Memory B cell (primary cell): ENCODE results near the gene TRAK2.
"Not testable (repeated sequence)": the region's sequence is repeated elsewhere in the genome, so short reads cannot be mapped to it uniquely, and the experiment has no call there.

Experiments
- ATAC-seq: fragments of 150-1000 bp; cut with Tn5 transposase; 2 replicates; pipeline ENCODE4 v1.10.0; 2021; ENCODE audit warnings: low read depth, mild to moderate bottlenecking, moderate library complexity
- DNase-seq, 2 donors: peaks; one replicate each; pipeline ENCODE4 v3.0.0; 2022; ENCODE audit warnings: low spot score in 2 of 2
- H3K27ac Mint-ChIP-seq: one replicate; pipeline ENCODE4 v1.8.0; 2022; ENCODE audit warnings: mild to moderate bottlenecking, moderate library complexity, mixed read lengths
- H3K27me3 Mint-ChIP-seq: one replicate; pipeline ENCODE4 v1.8.0; 2022; ENCODE audit warnings: mixed read lengths
- H3K36me3 Mint-ChIP-seq: one replicate; pipeline ENCODE4 v1.8.0; 2022; ENCODE audit warnings: mild to moderate bottlenecking, mixed read lengths
- H3K4me1 Mint-ChIP-seq: one replicate; pipeline ENCODE4 v1.8.0; 2022; ENCODE audit warnings: mixed read lengths
- H3K4me3 Mint-ChIP-seq: one replicate; pipeline ENCODE4 v1.8.0; 2022; ENCODE audit warnings: mild to moderate bottlenecking, moderate library complexity, mixed read lengths
- H3K9me3 Mint-ChIP-seq: one replicate; pipeline ENCODE4 v1.8.0; 2022; ENCODE audit warnings: mixed read lengths

Gene TRAK2

GRCh38 chr2:201451292-201452057 lies at the start of gene TRAK2, which contains the start of gene STRADB:
TSS of gene TRAK2 (minus strand) at chr2:201451458. CDS start at chr2:201420507, 30,951 bp downstream.
TSS of gene STRADB (plus strand) at chr2:201451740. CDS start at chr2:201454841, 3,101 bp downstream.
- H3K27me3 Mint-ChIP-seq: no peaks in the 10 kb centered on the region
- H3K4me3 Mint-ChIP-seq: peak within 1 kb of the TSS; percentile 96
- peak; percentile 88 to 93 for DNase-seq
- peaks cover 10% of the 10 kb centered on the region for H3K4me1 Mint-ChIP-seq
- peaks cover 2% of the 10 kb centered on the region for H3K36me3 Mint-ChIP-seq
- ATAC-seq: peak; percentile 88
- no peaks in the 10 kb centered on the region for H3K9me3 Mint-ChIP-seq
- peak within 1 kb of the TSS; percentile 97 for H3K27ac Mint-ChIP-seq

- Mint-ChIP-seq H3K4me1 (no peaks in the 10 kb centered on the region), H3K9me3 (peaks cover 12% of the 10 kb centered on the region), H3K36me3 (peaks cover 11% of the 10 kb centered on the region), H3K27ac (no peak overlapping the region), H3K27me3 (peaks cover 7% of the 10 kb centered on the region), H3K4me3 (no peak overlapping the region)
- no peak for DNase-seq
- no peak for ATAC-seq
Observed at GRCh38 chr2:201500534-201500933, 49.3 kb upstream of the TRAK2 start.

- Mint-ChIP-seq H3K4me3 (no peak overlapping the region), H3K27me3 (peaks cover 6% of the 10 kb centered on the region), H3K36me3 (peaks cover 2% of the 10 kb centered on the region), H3K9me3 (peaks cover 1% of the 10 kb centered on the region), H3K27ac (no peak overlapping the region), H3K4me1 (no peaks in the 10 kb centered on the region)
- DNase-seq: no peak
- no peak for ATAC-seq
Observed at GRCh38 chr2:201496785-201497184, 45.5 kb upstream of the TRAK2 start.

- no peaks in the 10 kb centered on the region for H3K27me3 Mint-ChIP-seq
- no peaks in the 10 kb centered on the region for H3K36me3 Mint-ChIP-seq
- H3K4me3 Mint-ChIP-seq: no peak overlapping the region
- ATAC-seq (no peak), DNase-seq (no peak)
- no peak overlapping the region for H3K27ac Mint-ChIP-seq
- H3K9me3 Mint-ChIP-seq: no peaks in the 10 kb centered on the region
- no peaks in the 10 kb centered on the region for H3K4me1 Mint-ChIP-seq
Observed at GRCh38 chr2:201490291-201490690, 39.0 kb upstream of the TRAK2 start.

GRCh38 chr2:201484805-201485204 lies 33.5 kb upstream of the TRAK2 start:
- no peak for ATAC-seq

GRCh38 chr2:201483758-201484157 lies 32.5 kb upstream of the TRAK2 start:
- not testable (repeated sequence) for H3K36me3 Mint-ChIP-seq

More at GRCh38 chr2:201484805-201485204, 33.5 kb upstream of the TRAK2 start:
- DNase-seq: no peak
- H3K27me3 Mint-ChIP-seq: peaks cover 2% of the 10 kb centered on the region
- H3K9me3 Mint-ChIP-seq: peaks cover 2% of the 10 kb centered on the region
- peaks cover 9% of the 10 kb centered on the region for H3K36me3 Mint-ChIP-seq
- H3K4me3 Mint-ChIP-seq: no peak overlapping the region
- H3K27ac Mint-ChIP-seq: no peak overlapping the region
- H3K4me1 Mint-ChIP-seq: no peaks in the 10 kb centered on the region

GRCh38 chr2:201483342-201483741 lies 32.1 kb upstream of the TRAK2 start:
- Mint-ChIP-seq H3K4me1 (no peaks in the 10 kb centered on the region), H3K27me3 (peaks cover 2% of the 10 kb centered on the region), H3K4me3 (no peak overlapping the region), H3K27ac (no peak overlapping the region), H3K36me3 (peaks cover 12% of the 10 kb centered on the region), H3K9me3 (peaks cover 2% of the 10 kb centered on the region)
- DNase-seq (no peak), ATAC-seq (no peak)

More at GRCh38 chr2:201483758-201484157, 32.5 kb upstream of the TRAK2 start:
- H3K27ac Mint-ChIP-seq, H3K4me3 Mint-ChIP-seq, H3K4me1 Mint-ChIP-seq, ATAC-seq, H3K27me3 Mint-ChIP-seq, H3K9me3 Mint-ChIP-seq, DNase-seq: not testable (repeated sequence)

- ATAC-seq (no peak), DNase-seq (no peak)
- Mint-ChIP-seq H3K4me3 (no peak overlapping the region), H3K27ac (no peak overlapping the region), H3K9me3 (peaks cover 2% of the 10 kb centered on the region), H3K4me1 (no peaks in the 10 kb centered on the region), H3K36me3 (peaks cover 14% of the 10 kb centered on the region), H3K27me3 (peaks cover 2% of the 10 kb centered on the region)
Observed at GRCh38 chr2:201482543-201482942, 31.3 kb upstream of the TRAK2 start.

- no peak overlapping the region for H3K4me3 Mint-ChIP-seq
- H3K27ac Mint-ChIP-seq: no peak overlapping the region
- ATAC-seq: no peak
- H3K36me3 Mint-ChIP-seq: peaks cover 43% of the 10 kb centered on the region
- H3K4me1 Mint-ChIP-seq: no peaks in the 10 kb centered on the region
- no peaks in the 10 kb centered on the region for H3K27me3 Mint-ChIP-seq
- H3K9me3 Mint-ChIP-seq: no peaks in the 10 kb centered on the region
- no peak for DNase-seq
Observed at GRCh38 chr2:201472411-201472810, 21.2 kb upstream of the TRAK2 start.

- ATAC-seq (no peak), DNase-seq (no peak)
- H3K4me1 Mint-ChIP-seq: no peaks in the 10 kb centered on the region
- H3K27me3 Mint-ChIP-seq: no peaks in the 10 kb centered on the region
- H3K36me3 Mint-ChIP-seq: peaks cover 46% of the 10 kb centered on the region
- no peak overlapping the region for H3K27ac Mint-ChIP-seq
- H3K4me3 Mint-ChIP-seq: no peak overlapping the region
- H3K9me3 Mint-ChIP-seq: no peaks in the 10 kb centered on the region
Observed at GRCh38 chr2:201471732-201472393, 20.6 kb upstream of the TRAK2 start.

GRCh38 chr2:201470821-201471731 lies 19.8 kb upstream of the TRAK2 start:
- Mint-ChIP-seq H3K27ac (no peak overlapping the region), H3K27me3 (no peaks in the 10 kb centered on the region), H3K4me1 (no peaks in the 10 kb centered on the region), H3K36me3 (peaks cover 46% of the 10 kb centered on the region), H3K4me3 (no peak overlapping the region), H3K9me3 (no peaks in the 10 kb centered on the region)
- ATAC-seq (no peak), DNase-seq (no peak)

- Mint-ChIP-seq H3K36me3 (peaks cover 47% of the 10 kb centered on the region), H3K9me3 (no peaks in the 10 kb centered on the region), H3K4me3 (no peak overlapping the region), H3K27me3 (no peaks in the 10 kb centered on the region), H3K4me1 (peaks cover 2% of the 10 kb centered on the region), H3K27ac (no peak overlapping the region)
- ATAC-seq (no peak), DNase-seq (no peak)
Observed at GRCh38 chr2:201467666-201468065, 16.4 kb upstream of the TRAK2 start.

GRCh38 chr2:201466050-201466675 lies 14.9 kb upstream of the TRAK2 start:
- H3K4me3 Mint-ChIP-seq: no peak overlapping the region
- no peaks in the 10 kb centered on the region for H3K27me3 Mint-ChIP-seq
- H3K4me1 Mint-ChIP-seq: peaks cover 2% of the 10 kb centered on the region
- ATAC-seq (no peak), DNase-seq (no peak)
- no peak overlapping the region for H3K27ac Mint-ChIP-seq
- H3K9me3 Mint-ChIP-seq: no peaks in the 10 kb centered on the region
- peaks cover 52% of the 10 kb centered on the region for H3K36me3 Mint-ChIP-seq
